Left kidney (tissue), 2 donors: ENCODE data around the gene TBL1X. TPM values are rescaled to one million over a fixed set of nuclear protein-coding genes. Genes with fewer than 3 reads are reported as not detected.

Experiments
- DNase-seq: peaks from one replicate; pipeline ENCODE4 v3.0.0-alpha.2; 2013
- polyA plus RNA-seq: library from polyadenylated mRNA; unstranded; fragments of 120-200 nt; gene quantifications from one replicate; pipeline ENCODE4 v1.2.1, GENCODE V29; 2013; ENCODE audit not compliant: insufficient read length

Gene TBL1X
- polyA plus RNA-seq, 1 donor, result 26.8 TPM

- DNase-seq, result no peak
These were observed 242.6 kb downstream of the TBL1X start for GRCh38 chrX:9707306-9708033.

DNA sequence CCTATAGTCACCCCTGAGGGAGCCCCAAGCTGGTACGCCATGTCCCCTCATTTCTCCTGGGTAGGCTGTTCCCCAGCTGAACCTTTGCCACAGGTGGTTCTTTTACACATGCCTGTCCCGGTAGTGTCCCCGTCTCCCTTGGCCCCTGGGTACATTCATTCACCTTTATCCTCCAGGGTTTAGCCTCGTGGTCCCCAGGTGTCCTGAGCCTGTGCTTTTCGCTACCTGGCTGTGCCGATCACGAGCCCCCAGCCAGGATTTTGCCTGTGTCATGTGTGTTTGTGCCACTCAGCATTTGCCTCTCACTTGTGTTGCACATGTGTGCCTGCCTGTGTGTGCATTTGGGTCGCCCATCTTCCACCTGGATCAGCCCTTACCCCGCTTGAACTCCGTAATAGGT, 243.2 kb downstream of the TBL1X start:
- DNase-seq, result no peak

- DNase-seq, result peak; percentile 68
These were observed 244.2 kb downstream of the TBL1X start for GRCh38 chrX:9708923-9709553.

DNA sequence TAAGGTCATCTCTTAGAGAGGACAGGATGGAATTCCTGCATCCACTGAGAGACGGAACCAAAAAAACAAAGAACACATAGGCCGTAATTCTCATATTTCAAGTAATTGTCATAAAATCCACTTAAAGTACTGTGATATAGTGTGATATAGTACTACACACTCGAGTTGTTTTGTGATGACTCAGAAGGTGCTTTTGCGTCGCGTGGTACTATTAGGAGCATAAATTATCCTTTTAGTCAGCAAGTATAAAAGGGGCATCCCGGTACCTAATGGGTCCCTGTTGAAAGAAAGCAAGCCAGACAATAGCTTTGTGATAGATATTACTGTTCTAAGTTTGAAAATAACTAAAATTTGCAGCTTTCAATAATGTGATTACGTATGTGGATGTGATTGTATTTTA, 245.5 kb downstream of the TBL1X start:
- no peak for DNase-seq

DNA sequence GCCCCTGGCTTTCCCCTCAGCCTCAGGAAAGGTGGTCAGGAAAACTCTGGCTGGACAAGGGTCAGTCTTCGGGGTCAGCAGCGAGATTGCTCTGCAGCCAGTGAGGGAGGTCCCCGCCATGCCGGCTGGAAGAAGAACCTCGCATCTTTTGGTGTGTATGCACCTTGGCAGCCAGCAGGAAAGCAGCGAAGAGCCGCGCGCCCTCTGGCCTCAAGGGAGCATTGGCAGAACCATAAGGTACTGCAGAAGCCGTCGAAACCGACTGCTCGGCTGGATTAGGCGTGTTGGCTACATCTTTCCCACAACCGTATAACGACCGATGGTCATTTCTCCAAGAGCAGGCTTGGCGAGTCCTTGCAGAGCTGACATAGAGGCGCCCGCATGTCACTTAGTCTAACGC, 252.5 kb downstream of the TBL1X start:
- no peak for DNase-seq

DNA sequence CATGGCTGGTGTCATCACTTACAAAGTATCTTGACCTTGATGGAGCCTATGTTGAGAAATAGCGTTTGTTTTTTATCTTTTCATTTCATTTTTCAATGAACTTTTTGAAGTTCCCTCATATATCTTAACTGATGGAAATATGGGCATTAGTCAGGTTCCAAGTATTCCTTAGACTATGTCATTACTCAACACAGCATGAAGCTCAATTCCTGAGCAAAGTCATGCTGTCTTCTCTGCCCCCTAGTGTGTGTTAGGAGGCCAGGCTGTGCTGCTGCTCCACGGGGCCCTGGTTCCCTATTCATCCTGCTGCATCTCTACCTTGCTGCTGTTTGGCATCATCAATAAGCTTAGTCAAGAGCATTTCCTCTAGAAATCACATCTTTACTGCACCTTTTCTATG, 259.9 kb downstream of the TBL1X start:
- DNase-seq, result no peak

DNA sequence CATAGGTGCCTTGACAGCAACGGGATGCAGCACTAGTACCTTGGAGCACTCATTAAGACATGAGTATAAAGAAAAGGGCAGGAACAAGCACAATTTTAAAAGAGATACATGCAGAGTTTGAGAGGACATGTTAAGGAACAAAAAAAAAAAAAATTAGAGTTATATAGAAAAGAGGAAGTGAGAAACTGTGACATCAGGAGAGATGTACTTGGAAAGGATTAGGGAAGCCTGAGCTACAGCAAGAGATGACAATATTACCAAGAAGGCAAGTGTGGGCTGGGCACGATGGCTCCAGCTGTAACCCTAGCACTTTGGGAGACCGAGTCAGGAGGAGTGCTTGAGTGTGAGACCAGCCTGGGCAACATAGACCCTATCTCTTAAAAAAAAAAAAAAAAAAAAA, 263.4 kb downstream of the TBL1X start:
- no peak for DNase-seq

GRCh38 chrX:9729171-9729885, 264.5 kb downstream of the TBL1X start:
- no peak for DNase-seq

DNA sequence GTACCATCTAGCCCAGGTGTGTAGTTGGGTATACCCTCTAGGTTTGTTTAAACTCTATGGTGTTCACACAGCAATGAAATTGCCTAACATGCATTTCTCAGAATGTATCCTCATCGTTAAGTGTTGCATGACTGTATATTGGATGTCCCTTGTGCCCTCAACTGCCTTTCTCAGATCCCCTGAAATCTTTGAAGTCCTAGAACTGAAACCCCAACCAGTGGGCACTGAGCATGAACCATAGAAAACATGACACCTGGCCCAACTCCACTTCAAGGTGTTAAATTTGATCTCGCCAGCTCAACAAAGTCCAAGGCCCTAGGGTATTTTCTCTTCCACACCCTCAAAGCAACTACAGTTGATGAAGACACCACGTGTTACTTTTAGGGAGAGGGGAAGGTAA, 265.2 kb downstream of the TBL1X start:
- no peak for DNase-seq

DNA sequence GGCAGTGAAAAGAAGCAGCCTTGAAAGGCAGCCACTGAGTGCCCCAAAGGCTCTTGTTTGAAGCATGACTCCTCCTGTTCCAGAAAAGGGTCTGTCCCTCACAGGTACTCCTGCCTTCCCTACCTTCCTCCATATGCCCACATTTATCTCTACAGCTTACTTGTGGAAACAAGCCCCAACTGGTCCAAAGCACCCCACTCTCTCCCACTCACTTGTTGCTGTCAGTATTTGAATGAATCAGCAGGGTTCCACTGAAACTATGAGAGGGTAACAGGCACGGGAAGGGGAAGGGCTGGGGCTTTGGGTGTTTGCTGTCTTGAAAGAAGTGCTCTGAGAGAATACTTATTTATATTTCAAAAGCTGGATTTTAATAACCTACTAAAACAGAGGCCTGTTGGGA, 265.9 kb downstream of the TBL1X start:
- no peak for DNase-seq

DNA sequence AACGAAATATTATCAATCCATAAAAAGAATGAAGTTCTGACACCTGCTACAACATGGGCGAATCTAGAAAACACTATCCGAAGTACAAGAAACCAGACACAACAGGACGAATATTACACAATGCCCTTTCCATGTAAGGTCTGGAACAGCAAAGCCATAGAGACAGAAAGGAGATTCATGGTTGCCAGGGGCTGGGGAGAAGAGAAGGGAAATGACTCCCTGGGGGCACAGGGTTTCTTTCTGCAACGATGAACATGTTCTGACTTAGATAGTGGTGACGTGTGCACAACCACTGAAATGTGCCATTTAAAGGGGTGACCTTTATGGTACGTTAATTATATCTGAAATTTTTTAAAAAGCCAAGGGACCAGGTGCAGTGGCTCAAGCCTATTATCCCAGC, 272.5 kb downstream of the TBL1X start:
- DNase-seq, result no peak

GRCh38 chrX:9738151-9738550, 273.3 kb downstream of the TBL1X start:
- DNase-seq, result no peak

- no peak for DNase-seq
These were observed 274.3 kb downstream of the TBL1X start for GRCh38 chrX:9739130-9739529.

GRCh38 chrX:9745417-9746115, 280.7 kb downstream of the TBL1X start:
- DNase-seq, result no peak

GRCh38 chrX:9746148-9746888, 281.5 kb downstream of the TBL1X start:
- DNase-seq, result peak; percentile 8

DNA sequence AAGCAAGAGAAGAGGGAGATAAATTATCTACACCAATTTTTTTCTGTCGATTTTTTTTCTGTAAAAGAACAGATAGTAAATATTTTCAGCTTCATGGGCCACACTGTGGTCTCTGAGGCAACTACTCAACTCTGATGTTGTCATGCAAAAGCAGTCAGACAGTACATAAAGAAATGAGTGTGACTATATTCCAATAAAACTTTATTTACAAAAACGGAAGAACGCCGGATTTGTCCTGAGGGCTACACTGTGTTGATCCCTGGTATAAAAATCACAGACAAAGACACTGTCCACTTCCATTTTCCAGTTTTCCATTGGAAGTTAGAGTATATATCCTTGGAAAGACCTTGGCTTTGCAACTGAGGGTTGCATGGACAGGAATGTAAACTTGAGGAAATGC, 282.8 kb downstream of the TBL1X start:
- DNase-seq, result no peak

DNA sequence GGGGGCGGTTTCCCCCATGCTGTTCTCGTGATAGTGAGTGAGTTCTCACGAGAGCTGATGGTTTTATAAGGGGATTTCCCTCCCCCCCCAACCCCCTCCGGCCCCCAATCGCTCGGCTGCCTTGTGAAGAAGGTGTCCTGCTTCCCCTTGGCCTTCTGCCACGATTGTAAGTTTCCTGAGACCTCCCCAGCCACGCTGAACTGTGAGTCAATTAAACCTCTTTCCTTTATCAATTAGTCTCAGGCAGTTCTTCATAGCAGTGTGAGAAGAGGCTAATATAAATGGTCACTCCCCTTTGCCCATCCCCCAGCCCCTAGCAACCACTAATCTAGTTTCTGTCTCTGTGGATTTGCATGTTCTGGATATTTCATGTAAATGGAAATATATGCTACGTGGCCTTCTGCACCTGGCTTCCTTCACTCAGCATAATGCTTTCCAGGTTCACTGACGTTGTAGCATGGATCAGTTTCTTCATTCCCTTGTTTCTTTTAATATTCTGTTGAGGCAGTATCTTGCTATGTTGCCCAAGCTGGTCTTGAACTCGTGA, 284.4 kb downstream of the TBL1X start:
- DNase-seq, result no peak

- DNase-seq, result no peak
These were observed 292.5 kb downstream of the TBL1X start for GRCh38 chrX:9757366-9757765.

DNA sequence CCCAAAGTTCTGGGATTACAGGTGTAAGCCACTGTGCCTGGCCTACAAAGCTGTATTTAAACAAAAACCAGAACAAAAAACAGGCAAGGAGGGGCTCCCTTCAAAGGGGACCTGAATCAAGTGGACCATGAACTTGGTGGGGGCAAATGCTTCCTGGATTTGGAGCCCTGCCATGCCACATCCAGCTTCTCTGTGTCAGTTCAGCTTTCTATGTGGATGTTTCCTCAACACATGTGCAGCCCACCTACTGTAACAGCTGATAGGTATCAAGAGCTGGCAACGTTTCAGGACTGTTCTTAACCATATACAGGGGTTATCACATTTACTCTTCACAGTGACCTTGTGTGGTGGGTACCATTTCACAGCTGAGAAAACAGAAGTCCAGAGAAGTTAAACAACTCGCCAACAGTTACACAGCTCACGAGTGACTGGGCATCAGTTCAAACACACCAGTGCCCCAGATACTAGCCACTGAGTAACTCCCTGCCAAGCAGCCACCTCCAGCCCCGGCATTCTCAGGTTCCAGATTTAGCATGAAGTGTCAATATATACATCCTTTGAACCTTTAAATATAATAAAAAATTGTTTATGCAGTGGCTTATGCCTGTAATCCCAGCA, 293.3 kb downstream of the TBL1X start:
- DNase-seq, result no peak

DNA sequence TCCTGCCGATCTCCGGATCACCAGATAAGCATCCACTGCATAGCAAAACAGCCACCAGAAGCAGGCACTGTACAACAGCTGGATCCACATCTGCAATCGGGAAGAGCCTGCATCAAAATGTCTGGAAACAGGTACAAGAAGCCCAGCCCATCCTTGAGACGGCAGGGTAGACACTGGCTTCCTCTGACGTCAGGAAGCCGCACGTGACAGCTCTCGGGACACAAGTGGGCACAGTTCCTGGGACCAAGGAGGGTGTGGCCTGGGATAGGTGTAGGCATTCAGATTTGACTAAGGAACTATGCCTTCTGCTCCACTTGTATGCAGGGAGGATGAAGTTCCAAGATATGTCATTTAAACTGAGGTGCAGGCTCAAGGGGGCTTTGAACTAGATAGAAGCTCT, 294.5 kb downstream of the TBL1X start:
- DNase-seq, result no peak

- DNase-seq, result no peak
These were observed 300.3 kb downstream of the TBL1X start for GRCh38 chrX:9765072-9765736.
